ES-I3 (cell line): ENCODE results near the gene ABCB8.

ENCODE experiments used
- H3K36me3 ChIP-seq: 2 replicates; pipeline ENCODE4 v1.6.1; 2013; ENCODE audit warnings: mild to moderate bottlenecking, low read length, control low read depth, moderate library complexity; ENCODE audit not compliant: insufficient read depth
- H3K4me1 ChIP-seq: 2 replicates; pipeline ENCODE4 v1.6.1; 2013; ENCODE audit warnings: mild to moderate bottlenecking, control low read depth, low read length; ENCODE audit not compliant: insufficient read depth
- H3K9ac ChIP-seq: 2 replicates; pipeline ENCODE4 v1.6.1; 2013; ENCODE audit warnings: low read depth, mild to moderate bottlenecking, low read length, moderate library complexity
- H3K9me3 ChIP-seq: 2 replicates; pipeline ENCODE4 v1.6.1; 2013; ENCODE audit warnings: mild to moderate bottlenecking, low read length, moderate library complexity; ENCODE audit not compliant: control insufficient read depth, insufficient read depth

ABCB8 gene

DNA sequence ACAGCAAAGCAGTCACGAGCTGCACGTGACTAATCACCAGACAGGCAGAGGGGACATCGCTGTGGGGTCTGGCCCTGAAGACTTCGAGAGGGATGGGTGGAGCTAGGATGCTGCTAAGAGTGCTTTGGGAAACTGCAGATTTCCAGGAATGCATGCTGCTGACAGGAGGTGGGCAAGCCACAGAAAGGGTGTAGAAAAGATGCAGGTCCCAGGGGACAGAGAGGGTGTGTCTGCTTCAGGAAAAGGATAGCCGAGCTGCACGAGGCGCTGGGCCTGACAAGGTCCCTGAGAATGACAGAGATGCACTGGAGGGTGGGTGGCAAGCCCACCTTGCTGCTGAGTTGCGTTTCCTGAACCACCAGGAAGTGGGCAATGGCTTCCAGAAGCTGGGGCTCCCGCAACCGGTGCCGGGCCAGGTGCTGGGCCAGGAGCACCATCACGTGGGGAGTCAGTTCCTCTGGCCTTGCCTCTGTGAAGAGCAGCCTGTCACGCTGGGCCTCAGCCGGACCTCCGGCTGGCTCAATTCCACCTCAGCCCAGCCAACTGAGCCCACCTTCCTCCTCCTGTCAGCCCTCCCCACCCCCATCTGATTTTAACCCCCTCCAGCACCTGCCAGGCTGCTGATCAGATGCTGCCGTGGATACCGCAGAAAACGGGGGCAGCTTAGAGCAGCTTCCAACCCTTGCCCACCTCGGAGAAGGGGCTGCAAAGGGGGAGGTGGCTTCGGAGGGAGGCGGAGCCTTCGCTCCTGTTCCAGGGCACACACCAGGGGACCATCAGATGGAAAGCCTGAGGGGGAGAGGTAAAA lies 50.2 kb downstream of the ABCB8 start:
- Histone ChIP-seq H3K36me3 (no peaks in the 10 kb centered on the region; the same call in 1 of the 2 replicates), H3K4me1 (peaks cover 19% of the 10 kb centered on the region; the same call in 1 of the 2 replicates), H3K9me3 (no peaks in the 10 kb centered on the region), H3K9ac (peak overlapping the region; percentile 2; the same call in 1 of the 2 replicates)

DNA sequence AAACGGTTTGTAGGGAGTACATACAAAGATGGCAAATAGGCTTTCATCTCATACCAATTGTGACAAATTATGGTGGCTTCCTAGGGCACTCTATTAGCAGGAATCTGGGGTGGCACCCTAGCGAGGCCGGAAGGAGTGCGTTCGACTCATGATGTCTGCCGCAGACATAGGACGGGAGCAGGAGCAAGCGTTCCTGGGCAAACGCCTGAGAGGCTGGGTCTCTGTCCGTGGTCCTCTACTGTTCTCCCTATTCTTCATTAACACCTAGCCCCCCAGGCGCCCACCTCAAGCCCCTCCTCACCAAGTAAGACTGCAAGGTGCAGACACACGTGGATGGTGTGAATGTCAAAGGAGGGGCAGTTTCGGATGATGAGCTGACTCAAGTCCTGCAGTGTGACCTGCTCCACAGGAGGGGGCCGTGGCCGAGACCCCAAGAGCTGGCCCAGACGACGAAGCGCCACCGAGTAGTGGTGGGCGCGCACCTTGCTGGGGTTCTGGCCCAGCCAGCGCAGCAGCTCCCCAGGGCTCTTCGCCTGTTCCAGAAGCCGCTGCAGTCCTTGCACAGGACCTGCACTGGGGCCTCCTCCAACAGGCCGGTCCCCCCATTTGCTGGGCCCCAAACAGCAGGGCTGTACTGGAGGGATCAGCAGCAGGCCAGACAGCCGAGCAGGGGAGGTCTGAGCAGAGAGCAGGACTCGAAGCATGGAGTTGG lies 51.1 kb downstream of the ABCB8 start:
- Histone ChIP-seq H3K9me3 (no peaks in the 10 kb centered on the region), H3K36me3 (no peaks in the 10 kb centered on the region; the same call in 1 of the 2 replicates), H3K4me1 (peaks cover 19% of the 10 kb centered on the region; the same call in 1 of the 2 replicates), H3K9ac (peak overlapping the region; percentile 96; the same call in 1 of the 2 replicates)

DNA sequence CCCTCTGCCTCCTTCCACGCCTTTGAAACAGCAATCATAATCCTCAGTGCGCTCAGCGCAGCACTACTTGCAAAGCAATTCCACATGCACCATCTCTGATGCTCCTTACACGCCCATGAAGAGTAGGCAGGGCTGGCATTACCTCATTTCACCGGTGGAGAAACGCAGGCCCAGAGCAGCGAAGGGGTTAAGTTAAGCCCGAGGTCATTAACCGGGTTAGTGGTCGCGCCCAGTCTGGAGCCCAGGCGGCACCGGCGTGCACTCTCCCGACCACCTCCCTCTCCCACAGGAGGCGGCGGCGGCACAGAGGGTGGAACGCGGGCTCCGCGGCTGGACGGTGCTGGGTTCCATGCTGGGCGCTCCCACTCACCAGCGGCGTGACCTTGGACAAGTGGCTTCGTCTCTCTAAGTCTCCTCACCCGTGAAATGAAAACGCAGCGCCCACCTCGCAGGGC lies 51.8 kb downstream of the ABCB8 start:
- Histone ChIP-seq H3K36me3 (no peaks in the 10 kb centered on the region; the same call in 1 of the 2 replicates), H3K9ac (peak overlapping the region; percentile 96), H3K9me3 (no peaks in the 10 kb centered on the region), H3K4me1 (peaks cover 20% of the 10 kb centered on the region)

DNA sequence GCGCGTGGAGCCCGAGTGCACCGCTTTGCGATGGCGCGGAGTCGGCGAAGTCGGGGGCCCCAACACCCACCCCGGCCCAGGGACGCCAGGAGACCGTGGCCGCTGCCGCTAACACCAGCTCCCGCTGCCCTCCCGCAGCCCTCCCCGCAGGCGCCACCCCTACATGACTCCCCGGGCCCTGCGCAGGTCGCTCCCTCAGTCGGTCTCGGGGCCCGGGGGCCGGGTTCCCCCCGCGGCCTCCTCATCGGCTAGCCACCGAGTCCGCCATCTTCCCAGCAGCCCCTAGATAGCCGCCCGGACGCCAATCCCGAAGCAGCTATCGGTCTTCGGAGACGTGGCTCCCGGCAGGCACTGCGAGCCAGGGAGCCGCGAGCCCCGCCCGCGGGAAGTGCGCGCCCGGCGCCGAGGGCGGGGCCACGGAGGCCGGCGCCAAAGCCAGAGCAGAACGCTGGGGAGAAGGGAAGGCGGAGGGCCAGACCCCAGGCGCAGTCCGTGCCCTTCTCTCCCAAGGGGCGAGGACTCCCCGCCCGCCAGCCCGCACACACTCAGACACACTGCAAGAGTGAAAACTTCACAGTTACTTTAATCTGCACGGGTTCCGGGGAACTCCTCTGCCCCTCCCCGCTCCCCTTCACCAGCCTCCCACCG lies 52.4 kb downstream of the ABCB8 start, which contains the start of gene FASTK:
FASTK (minus strand) TSS at position 288 of the 648 bp plus-strand sequence; CDS start at position 245, 43 bp downstream.
- no peaks in the 10 kb centered on the region for H3K36me3 ChIP-seq
- peaks cover 25% of the 10 kb centered on the region for H3K4me1 ChIP-seq
- H3K9me3 ChIP-seq: no peaks in the 10 kb centered on the region
- peak within 1 kb of the TSS; percentile 96 for H3K9ac ChIP-seq

DNA sequence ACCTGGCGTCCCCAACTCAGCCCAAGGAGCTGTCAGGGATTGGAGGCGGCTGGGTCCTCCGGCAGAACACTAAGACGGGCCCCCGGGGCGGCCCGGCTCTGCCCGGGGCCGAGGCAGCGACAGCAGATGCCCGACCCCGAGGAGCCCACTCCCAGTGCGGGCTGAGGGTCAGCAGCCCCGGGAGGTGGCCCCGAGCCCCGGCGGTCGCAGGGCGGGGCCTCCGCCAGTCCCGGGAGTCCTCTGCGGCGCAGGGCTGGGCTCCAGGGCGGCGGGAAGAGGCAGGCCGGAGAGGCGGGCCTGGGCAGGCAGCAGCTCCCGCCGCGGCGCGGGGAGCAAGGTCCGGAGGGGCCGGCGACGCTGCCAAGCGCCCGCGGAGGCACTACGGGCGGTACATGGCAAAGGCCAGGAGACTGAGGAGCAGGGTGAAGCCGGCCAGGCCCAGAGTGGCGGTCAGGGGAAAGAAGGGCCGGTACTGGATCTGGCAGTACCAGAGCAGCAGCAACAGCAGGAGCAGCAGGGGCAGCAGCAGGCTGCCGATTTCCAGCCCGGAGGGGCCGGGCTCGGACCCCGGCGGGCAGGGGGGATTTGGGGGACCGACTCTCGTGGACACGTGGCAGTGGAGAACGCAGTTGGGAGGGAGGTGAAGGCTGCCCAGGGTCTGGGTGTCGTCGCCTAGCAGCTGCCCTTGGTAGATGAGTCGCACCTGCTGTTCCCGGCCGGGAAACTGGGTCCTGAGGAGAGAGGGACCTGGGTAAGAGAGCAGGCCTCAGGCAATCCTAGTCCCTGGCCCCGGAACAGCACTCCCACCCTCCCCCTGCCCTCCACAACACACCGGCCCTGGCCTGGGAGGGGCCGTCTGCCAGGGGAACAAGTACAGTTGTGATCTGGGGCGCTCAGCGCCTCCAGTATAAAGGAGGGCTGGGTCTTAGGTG lies 53.2 kb downstream of the ABCB8 start:
- H3K9ac ChIP-seq: peak overlapping the region; percentile 96
- no peaks in the 10 kb centered on the region for H3K36me3 ChIP-seq
- no peaks in the 10 kb centered on the region for H3K9me3 ChIP-seq
- H3K4me1 ChIP-seq: peaks cover 22% of the 10 kb centered on the region

DNA sequence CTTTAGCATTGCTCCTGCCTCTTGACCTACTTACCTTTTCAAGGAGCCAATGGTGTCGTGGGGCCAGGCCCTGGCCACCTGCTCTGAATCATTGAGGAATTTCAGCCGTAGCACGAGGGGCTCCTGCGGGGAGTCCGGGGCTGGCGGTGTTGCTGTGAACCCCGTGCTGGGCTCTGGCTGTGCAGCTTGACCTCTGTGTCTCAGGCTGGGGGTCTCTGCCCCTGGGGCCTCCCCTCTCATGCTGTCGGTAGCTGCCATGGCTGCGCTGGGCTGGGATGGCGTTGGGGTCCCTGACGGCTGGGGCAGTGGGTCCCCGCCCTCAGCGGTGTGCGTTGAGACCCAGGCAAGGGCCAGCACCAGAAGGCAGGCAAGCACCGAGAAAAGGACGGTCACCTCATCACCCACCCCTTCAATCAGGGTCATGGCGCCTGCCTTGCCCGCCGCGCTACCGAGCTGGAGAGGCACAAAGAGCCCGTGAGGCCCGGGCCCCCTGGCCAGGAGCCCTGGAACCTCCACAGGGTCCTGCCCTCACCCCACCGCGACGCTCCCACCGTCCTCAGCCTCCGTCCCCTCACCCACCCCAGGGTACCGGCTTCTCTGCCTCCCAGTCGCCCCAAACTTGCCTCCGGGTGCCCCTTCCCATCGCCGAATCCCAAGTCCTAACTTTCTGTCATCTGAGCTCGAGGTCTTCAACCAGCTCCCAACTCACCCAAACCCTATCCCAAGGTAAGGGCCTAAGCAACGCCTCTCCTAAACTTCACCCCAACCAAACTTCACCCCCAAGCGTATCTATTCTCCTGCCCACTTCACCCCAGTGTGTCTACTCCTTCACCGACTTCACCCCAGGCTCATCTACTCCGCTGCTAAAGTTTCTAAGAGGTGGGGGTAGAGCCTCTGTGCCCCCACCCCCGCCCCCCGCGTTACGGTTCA lies 54.2 kb downstream of the ABCB8 start:
- H3K9me3 ChIP-seq: no peaks in the 10 kb centered on the region
- H3K9ac ChIP-seq: peak overlapping the region; percentile 62; the same call in 1 of the 2 replicates
- H3K36me3 ChIP-seq: no peaks in the 10 kb centered on the region
- H3K4me1 ChIP-seq: peaks cover 22% of the 10 kb centered on the region

DNA sequence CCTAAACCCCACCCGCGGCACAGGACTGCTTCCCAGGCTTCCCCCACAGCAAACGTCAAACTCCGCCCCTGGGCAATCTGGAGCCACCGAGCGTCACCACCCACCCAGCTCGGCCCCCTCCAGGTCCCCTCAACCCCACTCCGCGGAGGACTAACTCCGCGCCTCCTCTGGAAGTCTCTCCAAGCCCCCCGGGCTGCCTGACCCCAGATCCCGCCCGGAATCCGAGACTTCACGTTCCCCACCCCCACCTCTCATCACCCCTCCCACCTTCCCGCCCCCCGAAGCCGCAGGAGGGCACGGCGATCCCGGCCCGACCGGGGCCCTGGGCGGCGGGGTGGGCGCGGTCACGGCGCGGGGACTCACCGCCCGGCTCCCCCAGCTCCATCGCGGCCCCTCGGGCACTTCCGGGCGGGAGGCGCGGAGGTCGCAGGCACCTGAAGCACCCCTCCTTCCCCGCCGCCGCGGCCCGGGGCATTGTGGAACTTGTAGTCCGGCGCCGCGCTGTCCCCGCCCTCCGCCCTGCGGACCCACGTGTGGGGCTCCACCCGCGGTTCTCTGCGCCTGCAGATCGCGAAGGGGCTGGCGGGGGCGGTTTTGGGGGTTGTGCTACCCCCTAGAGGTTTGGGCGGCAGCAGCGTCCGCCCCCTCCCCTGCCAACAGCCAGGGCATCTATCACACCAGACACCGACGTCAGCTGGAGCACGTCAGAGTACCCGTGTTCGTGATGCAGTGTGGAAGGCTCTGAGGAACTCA lies 55.0 kb downstream of the ABCB8 start, which contains the start of gene TMUB1:
TMUB1 (minus strand) TSS at position 423 of the 753 bp plus-strand sequence. CDS start 930 bp downstream, outside the sequence.
- Histone ChIP-seq H3K9ac (peak within 1 kb of the TSS; percentile 62), H3K9me3 (no peaks in the 10 kb centered on the region), H3K4me1 (peaks cover 22% of the 10 kb centered on the region), H3K36me3 (no peaks in the 10 kb centered on the region)

DNA sequence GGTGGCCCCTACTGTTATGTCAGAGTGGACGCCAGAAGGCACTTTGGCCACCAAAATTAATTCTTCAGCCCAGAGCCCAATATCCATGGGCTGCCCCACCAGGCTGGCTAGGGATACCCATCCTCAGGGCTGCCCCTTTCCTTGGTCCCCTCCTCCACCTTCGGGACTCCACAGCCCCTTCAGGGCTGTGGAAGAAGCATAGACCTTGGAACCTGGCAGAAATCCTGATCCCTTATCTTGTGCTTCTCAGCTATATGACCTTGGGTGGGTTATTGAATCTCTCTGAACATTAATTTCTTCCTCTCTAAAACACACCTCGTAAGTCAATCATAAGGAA lies 55.5 kb downstream of the ABCB8 start:
- Histone ChIP-seq H3K4me1 (peaks cover 22% of the 10 kb centered on the region), H3K36me3 (no peaks in the 10 kb centered on the region), H3K9ac (peak overlapping the region; percentile 62; the same call in 1 of the 2 replicates)

DNA sequence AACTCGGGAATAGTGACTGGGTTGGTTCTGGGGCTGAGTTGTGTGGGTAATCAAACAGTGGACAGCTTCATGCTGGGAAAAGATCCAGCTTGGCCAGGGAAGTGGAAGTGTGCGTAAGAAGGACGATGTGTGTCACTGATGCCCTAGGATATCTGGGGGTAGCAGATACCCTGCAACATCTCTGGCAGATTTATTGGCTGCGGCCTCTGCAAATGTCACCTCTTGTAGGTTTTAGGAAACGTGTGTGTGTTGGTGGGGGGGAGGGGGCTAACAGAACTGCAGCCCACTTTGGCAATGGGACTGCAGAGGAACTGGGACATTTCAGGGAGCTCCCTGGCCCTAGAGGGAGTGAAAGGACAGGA lies 57.1 kb downstream of the ABCB8 start:
- H3K9ac ChIP-seq: no peak overlapping the region
- peaks cover 25% of the 10 kb centered on the region for H3K4me1 ChIP-seq
- no peaks in the 10 kb centered on the region for H3K36me3 ChIP-seq
- H3K9me3 ChIP-seq: no peaks in the 10 kb centered on the region

More for the DNA sequence above, 55.5 kb downstream of the ABCB8 start:
- no peaks in the 10 kb centered on the region for H3K9me3 ChIP-seq

DNA sequence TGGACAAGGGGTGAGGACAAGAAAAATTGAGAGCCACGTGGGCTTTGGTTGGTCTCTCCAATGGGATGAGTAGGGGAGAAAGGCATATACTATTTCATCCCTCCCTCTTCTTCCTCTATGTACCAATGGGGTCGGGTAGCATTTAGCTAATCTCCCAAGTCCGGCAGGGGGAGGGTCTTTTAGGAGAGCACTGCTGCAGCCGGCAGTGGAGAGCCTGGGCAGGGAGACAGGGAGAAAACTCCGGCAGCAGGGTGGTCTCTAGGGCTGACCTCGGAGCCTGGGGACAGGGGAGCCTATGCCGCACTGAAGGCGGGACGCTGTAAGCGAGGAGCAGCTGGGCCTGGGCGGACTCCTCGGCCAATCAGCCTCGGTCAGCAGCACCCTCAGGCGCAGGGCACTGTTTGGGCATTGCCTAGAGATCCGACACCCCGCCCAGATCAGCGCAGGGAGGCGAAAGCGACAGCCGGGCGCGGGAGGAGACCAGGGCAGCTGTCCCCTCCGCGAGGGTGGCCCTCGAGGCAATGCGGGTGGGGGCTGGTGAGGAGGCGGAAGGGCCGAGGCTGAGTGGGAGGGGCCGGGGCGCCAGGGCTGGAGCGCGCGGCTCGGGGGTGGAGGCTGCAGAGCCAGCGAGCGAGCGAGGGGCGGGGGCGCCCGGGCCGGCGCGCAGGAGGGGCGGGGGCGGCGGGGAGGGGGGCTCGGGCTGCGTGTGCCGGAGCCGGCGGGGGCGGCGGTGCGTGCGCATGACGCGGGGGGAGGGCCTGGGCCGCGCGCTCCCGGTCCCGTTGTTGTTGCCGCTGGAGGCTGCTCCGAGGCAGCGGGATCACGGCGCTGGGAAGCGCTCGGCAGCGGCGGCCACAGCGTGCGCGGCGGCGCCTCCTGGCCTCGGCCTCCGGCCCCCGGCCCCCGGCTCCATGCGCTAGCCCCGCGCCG lies 57.7 kb downstream of the ABCB8 start, which contains the start of gene AGAP3:
AGAP3 (plus strand) TSS at position 785 of the 930 bp plus-strand sequence. CDS start 267 bp downstream, outside the sequence.
- Histone ChIP-seq H3K4me1 (peaks cover 25% of the 10 kb centered on the region), H3K36me3 (no peaks in the 10 kb centered on the region), H3K9me3 (no peaks in the 10 kb centered on the region), H3K9ac (peak within 1 kb of the TSS; percentile 66)

DNA sequence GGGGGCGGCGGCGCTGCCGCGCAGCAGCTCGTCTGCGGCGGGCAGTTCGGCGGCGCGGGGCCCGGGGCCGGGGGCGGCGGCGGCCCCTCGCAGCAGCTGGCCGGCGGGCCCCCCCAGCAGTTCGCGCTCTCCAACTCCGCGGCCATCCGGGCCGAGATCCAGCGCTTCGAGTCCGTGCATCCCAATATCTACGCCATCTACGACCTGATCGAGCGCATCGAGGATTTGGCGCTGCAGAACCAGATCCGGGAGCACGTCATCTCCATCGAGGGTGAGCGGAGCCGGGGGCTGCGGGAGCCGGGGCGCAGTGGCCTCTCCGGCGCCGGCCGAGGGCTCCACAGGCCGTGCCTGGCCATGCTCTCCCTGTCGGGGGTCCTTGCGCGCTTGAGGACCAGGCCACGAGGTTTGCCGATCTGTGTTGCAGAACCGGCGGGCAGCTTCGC lies 58.6 kb downstream of the ABCB8 start:
- Histone ChIP-seq H3K36me3 (no peaks in the 10 kb centered on the region), H3K9me3 (no peaks in the 10 kb centered on the region), H3K4me1 (peaks cover 26% of the 10 kb centered on the region), H3K9ac (peak overlapping the region; percentile 66)
